Left lung (tissue), 10 donors: Measurements from ENCODE around the gene MTURN. TPM values are rescaled to one million over a fixed set of nuclear protein-coding genes. Genes with fewer than 3 reads are reported as not detected.

Experiments used
- ATAC-seq: fragments of 200-7000 bp; cut with Tn5 transposase; one replicate; pipeline ENCODE4 v1.9.1; 2020; ENCODE audit warnings: moderate library complexity
- DNase-seq, 4 donors: peaks; one replicate each; pipeline ENCODE4 v3.0.0-alpha.2; 2013 to 2020
- H3K27ac ChIP-seq, 2 donors: fragments of 200-600 bp; sonication (generic) in 1 of 2; one replicate each; pipeline versions ENCODE4 v1.5.0 to v1.8.0; 2020 to 2021
- H3K27me3 ChIP-seq, 2 donors: fragments of 200-600 bp; sonication (generic) in 1 of 2; one replicate each; pipeline versions ENCODE4 v1.5.0 to v1.8.0; 2020 to 2021
- H3K36me3 ChIP-seq, 2 donors: fragments of 200-600 bp; sonication (generic) in 1 of 2; one replicate each; pipeline versions ENCODE4 v1.5.0 to v1.8.0; 2020 to 2021
- H3K4me1 ChIP-seq, 2 donors: fragments of 200-600 bp; one replicate each; pipeline ENCODE4 v1.8.0; 2021
- H3K4me3 ChIP-seq, 2 donors: fragments of 200-600 bp; sonication (generic) in 1 of 2; one replicate each; pipeline versions ENCODE4 v1.5.0 to v1.8.0; 2020 to 2021; ENCODE audit warnings: mild to moderate bottlenecking in 1 of 2
- H3K9me3 ChIP-seq, 2 donors: fragments of 200-600 bp; sonication (generic) in 1 of 2; one replicate each; pipeline versions ENCODE4 v1.5.0 to v1.8.0; 2020 to 2021
- CTCF ChIP-seq, 2 donors: fragments of 200-600 bp; sonication (generic) in 1 of 2; IDR thresholded peaks; one replicate each; pipeline versions ENCODE4 v1.5.0 to v1.8.0; 2021; ENCODE audit warnings: antibody characterized with exemption in 2 of 2
- intact Hi-C, 2 donors: fragments of 100-400 bp; cut with DNase I; formaldehyde crosslinking; loops; one replicate each; pipeline versions ENCODE4 v1.11.2 to v1.14.2; 2022
- polyA plus RNA-seq, 6 donors: library from polyadenylated mRNA; unstranded; fragments of 120-200 nt; gene quantifications; one replicate each; pipeline ENCODE4 v1.2.1, GENCODE V29; 2013; ENCODE audit not compliant: insufficient read length in 6 of 6
- total RNA-seq, 2 donors: library from RNA; stranded (reverse); fragmentation: NEBNext Ultra II Directional; extraction: Animal tissue kit (Norgen Biotek cat#: 25700); gene quantifications; one replicate each; pipeline ENCODE4 v1.2.1, GENCODE V29; 2021
- donor health status: DM: no; HTN: yes; CAD: no.
- donor health status: DM: no; HTN: no; CAD: no.

The MTURN gene
- total and polyA plus RNA-seq, 8 donors = 15.6 to 78.2 (median 67.0) TPM

DNA sequence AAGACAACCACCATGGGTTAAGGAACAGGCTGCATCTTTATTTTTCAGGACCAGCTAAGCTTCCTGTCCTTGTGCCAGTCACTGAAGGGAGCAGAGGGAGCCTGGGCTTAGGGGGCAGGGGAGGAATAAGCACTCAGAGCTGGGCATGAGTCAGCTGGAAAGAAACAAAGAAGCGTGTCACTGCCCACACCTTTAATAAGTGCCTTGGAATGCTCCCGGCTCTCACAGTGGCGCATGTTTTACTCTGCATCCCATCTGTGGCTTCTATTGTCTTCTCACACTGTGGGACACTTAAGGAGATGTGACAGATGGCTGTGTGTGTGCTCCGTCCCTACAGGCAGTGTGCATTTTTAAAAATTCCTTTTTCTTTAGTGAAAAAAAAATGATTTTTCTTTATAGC lies 71.7 kb downstream of the MTURN start:
- Histone ChIP-seq H3K36me3 (no peaks in the 10 kb centered on the region), H3K4me3 (no peak overlapping the region), H3K4me1 (no peaks in the 10 kb centered on the region), H3K27ac (no peak overlapping the region), H3K27me3 (no peaks in the 10 kb centered on the region), H3K9me3 (no peaks in the 10 kb centered on the region)
- TF ChIP-seq CTCF (IDR thresholded peaks at IDR 0.05) = no peak
- DNase-seq = no peak
- peak; percentile 89 for ATAC-seq
- intact Hi-C loops = no loop called here

GRCh38 chr7:30206942-30207341 lies 72.2 kb downstream of the MTURN start:
- ATAC-seq (no peak), DNase-seq (no peak)
- Histone ChIP-seq H3K27me3 (no peaks in the 10 kb centered on the region), H3K27ac (no peak overlapping the region), H3K4me1 (no peaks in the 10 kb centered on the region), H3K36me3 (no peaks in the 10 kb centered on the region), H3K9me3 (no peaks in the 10 kb centered on the region), H3K4me3 (no peak overlapping the region)
- intact Hi-C loops = no loop called here
- TF ChIP-seq CTCF (IDR thresholded peaks at IDR 0.05) = no peak

DNA sequence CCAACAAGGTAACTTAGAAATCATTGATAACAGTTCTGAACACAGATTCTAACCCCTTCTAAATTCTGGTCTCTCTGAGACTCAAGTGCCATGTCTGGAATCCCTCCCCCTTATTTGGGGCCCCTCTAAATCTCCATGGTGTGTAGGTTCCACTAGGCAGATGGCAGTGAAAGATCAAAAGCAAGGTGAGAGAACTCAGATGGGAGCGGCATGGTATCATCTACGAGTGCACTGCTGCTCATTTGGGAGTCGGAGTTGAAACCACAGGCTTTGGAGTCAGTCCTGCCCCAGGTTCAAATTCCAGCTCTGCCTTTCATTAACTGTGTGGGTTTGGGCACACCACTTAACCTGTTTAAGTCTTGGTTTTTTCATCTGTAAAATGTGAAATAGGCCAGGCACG lies 72.6 kb downstream of the MTURN start:
- TF ChIP-seq CTCF (IDR thresholded peaks at IDR 0.05) = no peak
- H3K36me3 ChIP-seq = no peaks in the 10 kb centered on the region
- H3K4me3 ChIP-seq = no peak overlapping the region
- intact Hi-C loops = no loop called here
- H3K9me3 ChIP-seq = no peaks in the 10 kb centered on the region
- no peaks in the 10 kb centered on the region for H3K4me1 ChIP-seq
- DNase-seq (no peak), ATAC-seq (no peak)
- no peaks in the 10 kb centered on the region for H3K27me3 ChIP-seq
- H3K27ac ChIP-seq = no peak overlapping the region

DNA sequence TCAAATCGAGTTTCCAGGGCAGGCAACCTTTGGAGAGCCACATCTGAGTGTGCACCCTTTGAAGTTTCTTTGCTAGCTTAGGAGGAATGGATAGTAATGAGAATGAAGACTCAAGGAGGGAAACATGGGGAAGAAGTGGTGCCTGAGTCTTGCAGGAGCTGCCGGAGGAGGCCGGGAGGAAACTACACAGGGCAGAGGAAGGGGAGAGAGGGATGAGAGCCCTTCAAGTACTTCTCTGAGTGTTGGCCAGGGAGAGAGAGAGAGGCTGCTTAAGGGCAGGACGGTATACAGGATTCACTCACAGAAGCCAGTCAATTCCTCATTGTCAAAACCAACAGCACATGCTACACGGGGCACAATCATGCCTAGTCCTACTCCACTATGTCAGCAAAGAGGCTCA lies 75.2 kb downstream of the MTURN start:
- no peaks in the 10 kb centered on the region for H3K4me1 ChIP-seq
- intact Hi-C loops = no loop called here
- no peak overlapping the region for H3K4me3 ChIP-seq
- no peaks in the 10 kb centered on the region for H3K27me3 ChIP-seq
- H3K36me3 ChIP-seq = no peaks in the 10 kb centered on the region
- H3K27ac ChIP-seq = no peak overlapping the region
- no peak for DNase-seq
- no peak for TF ChIP-seq CTCF (IDR thresholded peaks at IDR 0.05)
- no peaks in the 10 kb centered on the region for H3K9me3 ChIP-seq
- ATAC-seq = peak; percentile 59

Other genes with a start within 250 kb of the MTURN start
- gene SCRN1, start 145.2 kb upstream of the MTURN start, total RNA-seq = 10 to 100 TPM; 25.5 to 39.8 TPM
- 10 to 100 TPM; 34.0 to 42.6 (median 36.9) TPM for gene SCRN1, start 145.2 kb upstream of the MTURN start, polyA plus RNA-seq
- 10 to 100 TPM; 26.7 to 32.6 TPM for gene FKBP14, start 108.3 kb upstream of the MTURN start, total RNA-seq
- gene FKBP14, start 108.3 kb upstream of the MTURN start, polyA plus RNA-seq = 10 to 100 TPM; 27.1 to 38.9 (median 33.0) TPM
- 10 to 100 TPM in 1 of 2 donors, 1 to 10 TPM in 1; 9.8 to 13.2 TPM for gene PLEKHA8, start 106.6 kb upstream of the MTURN start, total RNA-seq
- 10 to 100 TPM; 16.1 to 19.2 (median 18.7) TPM for gene PLEKHA8, start 106.6 kb upstream of the MTURN start, polyA plus RNA-seq
- gene ZNRF2, start 149.6 kb downstream of the MTURN start, total RNA-seq = 10 to 100 TPM; 18.3 to 19.5 TPM
- 10 to 100 TPM; 10.9 to 14.9 (median 12.0) TPM for gene ZNRF2, start 149.6 kb downstream of the MTURN start, polyA plus RNA-seq